GM20000 (cell line): ENCODE data around the gene RFTN2.
"Not testable (repeated sequence)": the region's sequence is repeated elsewhere in the genome, so short reads cannot be mapped to it uniquely, and the experiment has no call there.

Experiments
- DNase-seq: peaks from one replicate; pipeline ENCODE4 v3.0.0; 2012; ENCODE audit warnings: low spot score
- TF ChIP-seq, protein P1 (sequence below): IDR thresholded peaks from 2 replicates; pipeline ENCODE4 v1.5.1; 2012; ENCODE audit warnings: mild to moderate bottlenecking, control low read depth; ENCODE audit errors: extremely low read depth, missing control alignments

RFTN2 gene, protein sequence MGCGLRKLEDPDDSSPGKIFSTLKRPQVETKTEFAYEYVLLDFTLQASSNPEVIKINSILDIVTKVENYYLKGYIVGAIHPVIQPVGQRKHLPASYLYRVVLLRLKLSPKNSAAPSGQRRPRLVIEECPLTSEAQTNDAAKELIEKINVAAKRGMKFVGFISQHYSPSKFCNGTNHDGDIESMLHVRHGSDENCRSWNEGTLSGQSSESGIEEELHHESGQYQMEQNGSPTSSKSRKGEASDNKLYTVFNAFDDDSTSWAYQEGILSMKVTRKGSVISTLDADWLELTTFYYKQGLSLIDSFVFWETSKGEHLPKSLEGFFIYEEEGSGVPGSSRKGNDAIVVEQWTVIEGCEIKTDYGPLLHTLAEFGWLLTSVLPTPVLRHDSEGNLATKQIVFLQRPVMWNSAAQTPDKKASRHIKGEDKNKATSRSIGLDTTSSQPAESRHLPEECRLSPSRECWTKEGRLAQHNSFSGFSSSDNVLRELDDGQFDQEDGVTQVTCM

DNA sequence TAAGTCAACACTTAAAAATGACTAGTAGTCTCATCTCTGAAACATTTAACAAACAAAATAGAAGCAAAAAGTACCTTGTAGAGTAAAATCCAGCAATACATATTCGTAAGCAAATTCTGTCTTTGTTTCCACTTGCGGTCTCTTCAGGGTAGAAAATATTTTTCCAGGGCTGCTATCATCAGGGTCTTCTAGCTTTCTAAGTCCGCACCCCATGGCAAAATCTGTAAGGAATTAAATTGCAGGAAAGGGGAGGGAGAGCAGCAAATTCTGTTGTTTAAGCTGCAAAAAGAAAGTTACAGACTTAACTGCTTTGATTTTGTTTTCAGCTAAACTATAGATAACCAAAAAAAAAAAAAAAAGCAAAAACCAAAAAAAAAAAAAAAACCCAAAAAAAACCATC is at the start of gene RFTN2:
Gene RFTN2 (minus strand): TSS at position 342 of the 400 bp plus-strand sequence. CDS start 129 bp downstream, at position 213.
- TF ChIP-seq, protein P1, sequence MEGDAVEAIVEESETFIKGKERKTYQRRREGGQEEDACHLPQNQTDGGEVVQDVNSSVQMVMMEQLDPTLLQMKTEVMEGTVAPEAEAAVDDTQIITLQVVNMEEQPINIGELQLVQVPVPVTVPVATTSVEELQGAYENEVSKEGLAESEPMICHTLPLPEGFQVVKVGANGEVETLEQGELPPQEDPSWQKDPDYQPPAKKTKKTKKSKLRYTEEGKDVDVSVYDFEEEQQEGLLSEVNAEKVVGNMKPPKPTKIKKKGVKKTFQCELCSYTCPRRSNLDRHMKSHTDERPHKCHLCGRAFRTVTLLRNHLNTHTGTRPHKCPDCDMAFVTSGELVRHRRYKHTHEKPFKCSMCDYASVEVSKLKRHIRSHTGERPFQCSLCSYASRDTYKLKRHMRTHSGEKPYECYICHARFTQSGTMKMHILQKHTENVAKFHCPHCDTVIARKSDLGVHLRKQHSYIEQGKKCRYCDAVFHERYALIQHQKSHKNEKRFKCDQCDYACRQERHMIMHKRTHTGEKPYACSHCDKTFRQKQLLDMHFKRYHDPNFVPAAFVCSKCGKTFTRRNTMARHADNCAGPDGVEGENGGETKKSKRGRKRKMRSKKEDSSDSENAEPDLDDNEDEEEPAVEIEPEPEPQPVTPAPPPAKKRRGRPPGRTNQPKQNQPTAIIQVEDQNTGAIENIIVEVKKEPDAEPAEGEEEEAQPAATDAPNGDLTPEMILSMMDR, result no peak
- no peak for DNase-seq

DNA sequence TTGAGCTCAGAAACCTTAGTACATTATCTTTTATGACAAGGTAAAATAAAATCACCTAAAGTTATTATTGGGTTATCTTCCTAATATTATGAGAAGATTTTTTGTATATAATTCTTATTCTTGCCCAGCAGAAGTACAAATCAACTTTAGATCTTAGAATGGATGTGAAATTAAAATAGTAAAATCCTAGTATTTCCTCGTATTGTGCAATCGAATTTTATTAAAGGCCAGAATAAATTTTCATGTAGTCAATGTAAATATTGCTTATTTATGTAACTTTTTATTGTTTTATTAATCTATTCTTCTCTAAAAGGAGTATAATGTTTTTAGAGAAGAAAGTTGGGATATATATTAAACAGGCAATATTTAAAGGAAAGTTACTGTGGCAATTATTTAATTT is 42.5 kb upstream of the RFTN2 start:
- TF ChIP-seq, protein P1, result no peak
- no peak for DNase-seq

DNA sequence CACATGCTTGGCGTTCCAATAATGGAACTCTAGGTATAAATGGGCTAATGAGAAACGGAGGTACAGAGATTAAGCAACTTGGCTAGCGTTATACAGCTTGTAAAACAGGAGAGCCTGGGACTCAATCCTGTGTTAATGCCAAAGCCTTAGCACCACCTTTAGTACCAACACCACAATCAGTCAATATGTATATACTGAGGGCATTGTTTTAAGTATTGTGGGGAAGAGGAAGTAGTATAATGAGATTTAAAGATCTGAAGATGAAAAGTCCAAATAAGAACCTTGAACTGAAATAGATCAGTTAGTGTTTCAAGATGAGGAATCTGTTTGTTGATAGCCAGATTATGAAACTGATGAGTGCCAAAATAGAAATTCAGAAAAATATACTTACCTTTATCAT is 37.9 kb upstream of the RFTN2 start:
- TF ChIP-seq, protein P1, result no peak
- DNase-seq, result no peak

DNA sequence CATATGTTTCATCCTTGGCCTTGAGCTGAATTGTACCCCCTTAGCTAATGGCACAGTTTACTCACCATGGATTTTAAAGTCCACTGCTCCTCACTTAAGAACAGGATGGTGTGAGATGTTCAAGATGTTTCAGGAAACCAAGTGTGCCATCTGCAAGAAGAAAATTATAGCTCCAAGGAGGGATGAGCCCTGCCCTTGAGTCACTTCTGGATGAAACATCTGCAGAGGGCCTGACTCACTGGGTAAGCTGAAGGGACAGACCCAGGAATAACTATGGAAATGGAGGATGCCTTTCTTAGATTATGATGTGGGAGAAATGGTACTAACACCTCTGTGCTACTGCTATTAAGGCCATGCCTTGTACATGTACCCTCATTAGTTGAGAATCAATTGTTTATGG is 36.2 kb upstream of the RFTN2 start:
- TF ChIP-seq, protein P1, result no peak
- DNase-seq, result no peak

DNA sequence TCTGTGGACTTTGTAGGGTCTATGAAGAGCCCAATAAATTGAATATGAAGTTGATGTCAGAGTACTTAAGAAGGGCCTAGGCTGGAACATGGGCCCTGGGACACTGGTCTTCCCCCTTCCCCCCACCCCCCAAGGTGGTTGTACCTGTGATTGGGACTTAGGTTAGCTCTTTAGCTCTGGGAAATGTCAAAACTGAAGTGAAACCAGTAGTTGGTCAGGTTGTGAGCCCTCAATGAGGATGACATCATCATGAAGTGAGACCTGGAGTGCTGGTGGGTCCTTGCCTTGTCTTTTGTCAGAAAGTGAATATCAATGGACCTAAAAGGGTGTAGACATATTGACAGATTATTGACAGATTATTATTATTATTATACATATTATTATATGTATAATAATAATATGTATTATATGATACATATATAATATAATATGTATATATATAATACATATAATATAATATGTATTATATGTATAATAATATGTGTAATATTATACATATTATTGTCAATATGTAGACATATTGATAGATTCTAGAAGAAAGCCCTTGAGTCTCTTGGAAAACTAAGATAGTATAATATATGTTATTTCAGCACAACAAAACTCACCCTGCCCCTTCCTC is 35.1 kb upstream of the RFTN2 start:
- DNase-seq, result peak; percentile 71
- TF ChIP-seq, protein P1, result no peak

DNA sequence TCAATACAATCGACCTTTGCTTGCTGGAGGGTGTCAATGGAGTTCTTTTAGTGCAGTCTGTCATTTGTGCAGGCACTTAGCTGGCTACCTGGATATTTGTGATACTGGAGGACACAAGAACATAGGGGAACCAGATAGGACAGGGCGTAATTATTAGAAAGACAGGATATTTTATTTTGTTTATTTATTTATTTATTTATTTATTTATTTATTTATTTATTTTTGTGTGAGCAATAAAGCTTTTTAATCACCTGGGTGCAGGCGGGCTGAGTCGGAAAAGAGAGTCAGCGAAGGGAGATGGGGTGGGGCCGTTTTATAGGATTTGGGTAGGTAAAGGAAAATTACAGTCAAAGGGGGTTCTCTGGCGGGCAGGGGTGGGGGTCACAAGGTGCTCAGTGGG is 33.8 kb upstream of the RFTN2 start:
- not testable (repeated sequence) for DNase-seq

DNA sequence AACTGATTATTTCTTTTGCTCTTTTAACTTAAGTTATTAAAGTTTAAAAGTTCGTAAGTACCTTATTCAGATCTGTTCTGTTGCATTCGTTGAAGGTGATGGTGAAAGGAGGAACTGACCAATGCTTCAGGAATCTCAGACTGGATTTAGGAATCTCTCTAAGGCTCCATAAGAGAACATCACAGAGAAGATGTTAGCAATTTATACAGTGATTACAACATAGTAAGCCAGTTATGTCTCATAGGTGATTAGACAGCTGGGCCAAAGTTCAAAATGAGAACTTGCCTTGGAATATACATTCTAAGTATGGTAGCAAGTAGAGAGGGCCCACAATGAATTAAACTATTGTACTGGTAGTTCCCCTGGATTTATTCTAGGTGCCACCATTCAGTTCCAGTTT is 32.9 kb upstream of the RFTN2 start:
- no peak for DNase-seq
- TF ChIP-seq, protein P1, result no peak
